H1 (cell line): ENCODE results near the gene CCDC88C. TPM values are rescaled to one million over a fixed set of nuclear protein-coding genes. Genes with fewer than 3 reads are reported as not detected.
A peak's percentile ranks its signal among the peaks of the same experiment; 100 is the strongest.

Source experiments
- ASH2L ChIP-seq: fragments of 200-600, 300-600 bp; sonication (generic); IDR thresholded peaks from one replicate; pipeline ENCODE4 v1.7.1; 2017; ENCODE audit warnings: low read length
- BCL11A ChIP-seq, 2 experiments: IDR thresholded peaks; one replicate each; pipeline ENCODE4 v1.6.1; 2011; ENCODE audit warnings: low read depth in 2 of 2, low read length in 2 of 2, mild to moderate bottlenecking in 2 of 2
- BRCA1 ChIP-seq: IDR thresholded peaks from 2 replicates; pipeline ENCODE4 v1.6.1; 2012; ENCODE audit warnings: low read depth, low read length, improper control_type of control experiment
- KDM1A ChIP-seq: fragments of 200-600, 300-600 bp; sonication (generic); IDR thresholded peaks from 2 replicates; pipeline ENCODE4 v1.7.1; 2016; ENCODE audit warnings: mild to moderate bottlenecking, low read length, borderline replicate concordance
- NANOG ChIP-seq: IDR thresholded peaks from 2 replicates; pipeline ENCODE4 v1.6.1; 2011; ENCODE audit warnings: low read length, low read depth, mild to moderate bottlenecking, inconsistent platforms; ENCODE audit not compliant: insufficient read depth, poor library complexity, severe bottlenecking
- PHF8 ChIP-seq: fragments of 200-600 bp; sonication (generic); conservative IDR thresholded peaks from 2 replicates; pipeline ENCODE4 v1.7.1; 2012; ENCODE audit warnings: low read depth, mild to moderate bottlenecking, inconsistent platforms, low read length, moderate library complexity
- RBBP5 ChIP-seq: IDR thresholded peaks from 2 replicates; pipeline ENCODE4 v1.7.1; 2012; ENCODE audit warnings: low read depth, mild to moderate bottlenecking, inconsistent platforms, low read length, moderate library complexity, borderline replicate concordance
- RXRA ChIP-seq: IDR thresholded peaks from 2 replicates; pipeline ENCODE4 v1.6.1; 2011; ENCODE audit warnings: low read depth, mild to moderate bottlenecking, low read length, moderate library complexity; ENCODE audit not compliant: insufficient read depth
- SP4 ChIP-seq: IDR thresholded peaks from 2 replicates; pipeline ENCODE4 v1.6.1; 2012; ENCODE audit warnings: low read length, inconsistent platforms
- polyA plus RNA-seq, 7 experiments: library from polyadenylated mRNA; depleted of rRNA in 3 of 7; stranded (reverse) in 5 of 7; unstranded in 2 of 7; fragments of >200 nt in 5 of 7; fragments of 200-250 nt in 2 of 7; gene quantifications; 1 replicate in 5 of 7; 2 replicates in 1 of 7; 4 replicates in 1 of 7; pipeline versions ENCODE4 v1.2.1 to v1.2.3, GENCODE V29; 2011 to 2013; ENCODE audit warnings: missing spikeins in 2 of 7, mixed read lengths in 2 of 7
- total RNA-seq: library from RNA; stranded (reverse); fragmentation: NEBNext Ultra II Directional; extraction: Animal tissue kit (Norgen Biotek cat#: 25700); gene quantifications from 2 replicates; pipeline ENCODE4 v1.2.1, GENCODE V29; 2021

The CCDC88C gene
- total and polyA plus RNA-seq, 2 of the 8 experiments (the other 6 are each of a cell fraction or from before 2014, with no cell fraction given): 10.3 to 57.7 TPM

GRCh38 chr14:91286530-91286937, 131.1 kb downstream of the CCDC88C start (continued):
- TF ChIP-seq KDM1A (no peak), SP4 (no peak), NANOG (peak; percentile 21), PHF8 (no peak), RXRA (no peak), BRCA1 (no peak), ASH2L (no peak), RBBP5 (no peak), BCL11A (IDR thresholded peaks at IDR 0.05; ENCODE audit: low read depth in 2 of 2, low read length in 2 of 2) (no peak)
